Measurements from ENCODE around the gene NAT10.
A peak's percentile ranks its signal among the peaks of the same experiment; 100 is the strongest.

The NAT10 gene

GRCh38 chr11:34104680-34105078 is 750 bp upstream of the NAT10 start:
- H3K4me3 ChIP-seq (ENCODE audit: insufficient read depth, low read length, poor library complexity, severe bottlenecking), result peak overlapping the region; percentile 99
- no peaks in the 10 kb centered on the region for H4K20me1 ChIP-seq (ENCODE audit: low read depth, low read length)
- H3K36me3 ChIP-seq (ENCODE audit: low read length), result peaks cover 3% of the 10 kb centered on the region; the same call in 1 of the 2 replicates
- H2AFZ ChIP-seq (ENCODE audit: low read depth, low read length, severe bottlenecking), result no peak overlapping the region
- H3K27ac ChIP-seq (ENCODE audit: low read depth, low read length), result peak overlapping the region; percentile 71
- no peak for TF ChIP-seq CTCF (IDR thresholded peaks at IDR 0.05; ENCODE audit: insufficient read depth, low read length, poor library complexity, severe bottlenecking)
- TF ChIP-seq EZH2phosphoT487 (conservative IDR thresholded peaks at IDR 0.05; ENCODE audit: low read length), result no peak
- H3K79me2 ChIP-seq (ENCODE audit: insufficient read depth, low read length), result peaks cover 27% of the 10 kb centered on the region
- H3K9me2 ChIP-seq (replicated peaks; ENCODE audit: insufficient read depth, low read length), result no peaks in the 10 kb centered on the region
- H3K27me3 ChIP-seq (ENCODE audit: low read length), result no peaks in the 10 kb centered on the region
- peak overlapping the region; percentile 74 for H3K4me2 ChIP-seq (ENCODE audit: low read depth, low read length, poor library complexity, severe bottlenecking)
- peak overlapping the region; percentile 91 for H3K9ac ChIP-seq (ENCODE audit: low read length)
- H3F3A ChIP-seq (ENCODE audit: insufficient read depth), result peaks cover 36% of the 10 kb centered on the region
- no peaks in the 10 kb centered on the region for H3K9me3 ChIP-seq (ENCODE audit: insufficient read depth, low read length)

- Histone ChIP-seq H3K4me3 (ENCODE audit: insufficient read depth, low read length, poor library complexity, severe bottlenecking) (peak overlapping the region; percentile 99), H3K27me3 (ENCODE audit: low read length) (no peaks in the 10 kb centered on the region), H3F3A (ENCODE audit: insufficient read depth) (peaks cover 31% of the 10 kb centered on the region), H3K36me3 (ENCODE audit: low read length) (no peaks in the 10 kb centered on the region), H3K9ac (ENCODE audit: low read length) (peak overlapping the region; percentile 91), H3K4me2 (ENCODE audit: low read depth, low read length, poor library complexity, severe bottlenecking) (peak overlapping the region; percentile 91), H2AFZ (ENCODE audit: low read depth, low read length, severe bottlenecking) (peak overlapping the region; percentile 52), H3K9me3 (ENCODE audit: insufficient read depth, low read length) (no peaks in the 10 kb centered on the region), H3K79me2 (ENCODE audit: insufficient read depth, low read length) (peaks cover 27% of the 10 kb centered on the region), H3K9me2 (replicated peaks; ENCODE audit: insufficient read depth, low read length) (no peaks in the 10 kb centered on the region), H3K27ac (ENCODE audit: low read depth, low read length) (peak overlapping the region; percentile 2; the same call in 1 of the 2 replicates), H4K20me1 (ENCODE audit: low read depth, low read length) (no peaks in the 10 kb centered on the region)
- no peak for TF ChIP-seq EZH2phosphoT487 (conservative IDR thresholded peaks at IDR 0.05; ENCODE audit: low read length)
- TF ChIP-seq CTCF (IDR thresholded peaks at IDR 0.05; ENCODE audit: insufficient read depth, low read length, poor library complexity, severe bottlenecking), result no peak
These were observed 602 bp downstream of the NAT10 start for GRCh38 chr11:34105957-34106504.

- no peaks in the 10 kb centered on the region for H3F3A ChIP-seq (ENCODE audit: insufficient read depth)
- no peak overlapping the region for H3K4me3 ChIP-seq (ENCODE audit: insufficient read depth, low read length, poor library complexity, severe bottlenecking)
- H3K36me3 ChIP-seq (ENCODE audit: low read length), result no peaks in the 10 kb centered on the region
- H2AFZ ChIP-seq (ENCODE audit: low read depth, low read length, severe bottlenecking), result no peak overlapping the region
- no peaks in the 10 kb centered on the region for H3K27me3 ChIP-seq (ENCODE audit: low read length)
- H3K9me2 ChIP-seq (replicated peaks; ENCODE audit: insufficient read depth, low read length), result no peaks in the 10 kb centered on the region
- H4K20me1 ChIP-seq (ENCODE audit: low read depth, low read length), result no peaks in the 10 kb centered on the region
- no peak overlapping the region for H3K4me2 ChIP-seq (ENCODE audit: low read depth, low read length, poor library complexity, severe bottlenecking)
- no peak overlapping the region for H3K27ac ChIP-seq (ENCODE audit: low read depth, low read length)
- H3K9me3 ChIP-seq (ENCODE audit: insufficient read depth, low read length), result no peaks in the 10 kb centered on the region
- TF ChIP-seq EZH2phosphoT487 (conservative IDR thresholded peaks at IDR 0.05; ENCODE audit: low read length) (no peak), CTCF (IDR thresholded peaks at IDR 0.05; ENCODE audit: insufficient read depth, low read length, poor library complexity, severe bottlenecking) (no peak)
- peaks cover 13% of the 10 kb centered on the region for H3K79me2 ChIP-seq (ENCODE audit: insufficient read depth, low read length)
- H3K9ac ChIP-seq (ENCODE audit: low read length), result no peak overlapping the region
These were observed 6.4 kb downstream of the NAT10 start for GRCh38 chr11:34111722-34112270.
